OCI-LY7 (cell line): ENCODE data around the gene SLC6A19. TPM values are rescaled to one million over a fixed set of nuclear protein-coding genes. Genes with fewer than 3 reads are reported as not detected.

Experiments used
- BruUV-seq: library from RNA; stranded (reverse); fragments of 400-500 nt; replicated peaks from 2 replicates; lab custom pipeline; 2021; lab: Mats Ljungman, UMichigan
- CTCF ChIA-PET: fragments of 300-600 bp; sonication (Branson Sonifier 250); formaldehyde crosslinking; loops from one replicate; lab custom pipeline; 2022; ENCODE audit warnings: antibody characterized with exemption; ENCODE audit not compliant: unreplicated experiment; lab: Charles Lee
- POLR2A ChIA-PET: fragments of 300-600 bp; sonication (Branson Sonifier 250); formaldehyde crosslinking; loops from one replicate; lab custom pipeline; 2022; ENCODE audit warnings: antibody characterized with exemption; lab: Charles Lee
- DNase-seq: peaks from one replicate; pipeline ENCODE4 v3.0.0-alpha.2; 2015; ENCODE audit warnings: low spot score
- H2AFZ ChIP-seq: fragments of 200-600 bp; sonication (generic), shearing (Covaris generic); 2 replicates; pipeline ENCODE4 v1.6.1; 2014; ENCODE audit warnings: mild to moderate bottlenecking, antibody characterized with exemption, low read length, moderate library complexity
- H3K27ac ChIP-seq: fragments of 200-600 bp; sonication (generic); 2 replicates; pipeline ENCODE4 v1.5.1; 2014; ENCODE audit warnings: mixed run types, low read depth, mild to moderate bottlenecking, moderate library complexity, low read length, inconsistent platforms; ENCODE audit not compliant: poor library complexity, severe bottlenecking
- H3K36me3 ChIP-seq: fragments of 200-600 bp; sonication (generic); 2 replicates; pipeline ENCODE4 v1.6.1; 2014; ENCODE audit warnings: mild to moderate bottlenecking, antibody characterized with exemption, low read length, moderate library complexity, mixed read lengths; ENCODE audit not compliant: insufficient read depth
- H3K4me1 ChIP-seq: fragments of 200-600 bp; sonication (generic); 2 replicates; pipeline ENCODE4 v1.5.1; 2014; ENCODE audit warnings: mild to moderate bottlenecking, low read length; ENCODE audit not compliant: insufficient read depth, poor library complexity, severe bottlenecking
- H3K4me2 ChIP-seq: fragments of 200-600 bp; sonication (generic); 2 replicates; pipeline ENCODE4 v1.6.1; 2014; ENCODE audit warnings: mild to moderate bottlenecking, low read length
- H3K4me3 ChIP-seq: fragments of 200-600 bp; sonication (generic); 2 replicates; pipeline ENCODE4 v1.5.1; 2014; ENCODE audit warnings: mild to moderate bottlenecking, low read depth, low read length; ENCODE audit not compliant: poor library complexity, severe bottlenecking
- H3K79me2 ChIP-seq: fragments of 200-600 bp; sonication (generic); 2 replicates; pipeline ENCODE4 v1.6.1; 2016; ENCODE audit warnings: low read depth, mild to moderate bottlenecking, low read length, moderate library complexity, mixed read lengths; ENCODE audit not compliant: insufficient read depth
- H3K9me2 ChIP-seq: fragments of 200-600 bp; sonication (generic); 2 replicates; pipeline ENCODE4 v1.6.1; 2016; ENCODE audit warnings: mild to moderate bottlenecking, low read length, mixed read lengths; ENCODE audit not compliant: insufficient read depth
- H3K9me3 ChIP-seq: fragments of 200-600 bp; sonication (generic); 2 replicates; pipeline ENCODE4 v1.6.1; 2014; ENCODE audit warnings: mild to moderate bottlenecking, mixed run types, low read length, mixed read lengths
- H4K20me1 ChIP-seq: fragments of 200-600 bp; sonication (generic); 2 replicates; pipeline ENCODE4 v1.6.1; 2014; ENCODE audit warnings: mild to moderate bottlenecking, antibody characterized with exemption, low read length, moderate library complexity, mixed read lengths; ENCODE audit not compliant: insufficient read depth
- CTCF ChIP-seq: fragments of 200-600 bp; sonication (generic); conservative IDR thresholded peaks from 2 replicates; pipeline ENCODE4 v1.5.1; 2014; ENCODE audit warnings: mild to moderate bottlenecking, antibody characterized with exemption, low read length, moderate library complexity, mixed read lengths
- EZH2phosphoT487 ChIP-seq: fragments of 200-600 bp; sonication (generic); IDR thresholded peaks from 2 replicates; pipeline ENCODE4 v1.6.1; 2018; ENCODE audit warnings: low read depth, borderline replicate concordance, mild to moderate bottlenecking, mixed run types, antibody characterized with exemption, low read length, moderate library complexity, mixed read lengths
- intact Hi-C: fragments of 100-400 bp; cut with micrococcal nuclease; formaldehyde crosslinking; loops from one replicate; pipeline ENCODE4 v1.10.0; 2022; ENCODE audit not compliant: unreplicated experiment
- total RNA-seq, 2 experiments: library from RNA; depleted of rRNA in 1 of 2; stranded (reverse); fragments of >200 nt in 1 of 2; shearing (Covaris generic) in 1 of 2; gene quantifications; 2 replicates each; pipeline ENCODE4 v1.2.3, GENCODE V29; 2014 to 2022

The SLC6A19 gene
- total RNA-seq, 2 experiments from 2014 or later, result not detected

GRCh38 chr5:1195439-1195838, 6.0 kb upstream of the SLC6A19 start:
- no peak overlapping the region for H3K4me2 ChIP-seq
- H3K4me1 ChIP-seq, result no peaks in the 10 kb centered on the region
- H3K27ac ChIP-seq, result no peak overlapping the region
- H2AFZ ChIP-seq, result no peak overlapping the region
- H3K9me3 ChIP-seq, result no peaks in the 10 kb centered on the region
- CTCF ChIA-PET, result no interaction called here
- H3K36me3 ChIP-seq, result no peaks in the 10 kb centered on the region
- no peaks in the 10 kb centered on the region for H3K9me2 ChIP-seq
- TF ChIP-seq EZH2phosphoT487 (no peak), CTCF (no peak)
- no peaks in the 10 kb centered on the region for H3K79me2 ChIP-seq
- BruUV-seq, result no TSS peak
- POLR2A ChIA-PET, result no interaction called here
- DNase-seq, result no peak
- no peak overlapping the region for H3K4me3 ChIP-seq
- no peaks in the 10 kb centered on the region for H4K20me1 ChIP-seq
- intact Hi-C loops, result no loop called here

DNA sequence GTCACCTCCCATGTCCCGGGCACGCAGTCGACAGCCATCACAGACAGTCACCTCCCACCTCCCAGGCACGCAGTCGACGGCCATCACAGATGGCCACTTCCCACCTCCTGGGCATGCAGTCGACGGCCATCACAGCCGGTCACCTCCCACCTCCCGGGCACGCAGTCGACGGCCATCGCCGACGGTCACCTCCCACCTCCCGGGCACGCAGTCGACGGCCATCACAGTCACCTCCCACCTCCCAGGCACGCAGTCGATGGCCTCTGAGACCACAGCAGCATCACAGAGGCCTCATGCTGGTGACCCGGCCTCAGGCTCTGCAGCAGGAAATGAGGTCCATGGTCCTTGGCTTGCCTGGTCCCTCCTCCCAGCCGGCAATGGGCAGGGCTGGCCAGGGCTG, 5.5 kb upstream of the SLC6A19 start:
- intact Hi-C loops, result no loop called here
- POLR2A ChIA-PET, result no interaction called here
- no peak for DNase-seq

More for the DNA sequence above, 5.5 kb upstream of the SLC6A19 start:
- BruUV-seq, result no TSS peak
- TF ChIP-seq EZH2phosphoT487 (no peak), CTCF (no peak)
- Histone ChIP-seq H3K79me2 (no peaks in the 10 kb centered on the region), H2AFZ (no peak overlapping the region), H3K4me2 (no peak overlapping the region), H3K36me3 (no peaks in the 10 kb centered on the region), H4K20me1 (no peaks in the 10 kb centered on the region), H3K4me1 (no peaks in the 10 kb centered on the region), H3K9me3 (no peaks in the 10 kb centered on the region), H3K9me2 (no peaks in the 10 kb centered on the region), H3K4me3 (no peak overlapping the region), H3K27ac (no peak overlapping the region)
- CTCF ChIA-PET, result no interaction called here
